Breast epithelium (tissue), 3 donors: Measurements from ENCODE around the gene SLC16A14.

ENCODE experiments used
- CTCF ChIP-seq, 3 donors: fragments of 450-650 bp; IDR thresholded peaks; one replicate each; pipeline ENCODE4 v1.5.1; 2016 to 2017; ENCODE audit warnings: antibody characterized with exemption in 3 of 3, mild to moderate bottlenecking in 3 of 3, moderate library complexity in 3 of 3
- POLR2AphosphoS5 ChIP-seq, 3 donors: sonication (generic); formaldehyde crosslinking; IDR thresholded peaks; one replicate each; pipeline ENCODE4 v1.6.1; 2017; ENCODE audit warnings: antibody characterized with exemption in 3 of 3

GRCh38 chr2:230090967-230091366 is 22.2 kb upstream of the SLC16A14 start:
- TF ChIP-seq CTCF (IDR thresholded peaks at IDR 0.05) (no peak), POLR2AphosphoS5 (IDR thresholded peaks at IDR 0.05) (no peak)
